ENCODE measurements around the gene BCAS3. TPM values are rescaled to one million over a fixed set of nuclear protein-coding genes. Genes with fewer than 3 reads are reported as not detected.

Gene BCAS3
- total RNA-seq, 2 experiments from 2014 or later, result 13.4 to 14.5 TPM

DNA sequence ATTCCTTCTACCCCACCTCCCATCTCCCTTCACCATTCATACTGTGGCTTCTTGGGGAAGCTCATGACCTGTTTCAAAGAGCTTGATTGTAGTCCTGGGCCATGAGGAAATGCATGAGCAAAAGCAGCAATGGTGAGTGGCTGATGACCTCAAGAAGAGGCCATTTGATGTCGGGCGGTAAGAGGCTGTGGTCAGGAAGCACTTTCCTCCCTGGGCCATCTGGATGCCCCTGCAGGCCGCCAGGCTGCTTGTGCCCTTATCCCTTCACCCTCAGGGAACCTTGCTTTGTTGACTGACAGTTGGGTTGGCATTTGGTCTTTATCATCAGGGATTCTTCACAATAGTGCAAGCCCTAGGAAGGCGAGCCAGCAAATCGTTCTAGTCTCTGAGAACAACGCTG lies 643.7 kb downstream of the BCAS3 start:
- Histone ChIP-seq H3K79me2 (ENCODE audit: insufficient read depth, low read depth, low read length) (no peaks in the 10 kb centered on the region), H3K4me2 (ENCODE audit: low read length) (no peak overlapping the region), H3K9me3 (ENCODE audit: low read length) (no peaks in the 10 kb centered on the region), H3K36me3 (ENCODE audit: insufficient read depth, low read length) (no peaks in the 10 kb centered on the region), H2AFZ (ENCODE audit: low read length) (no peak overlapping the region), H3K9me2 (ENCODE audit: insufficient read depth, low read length) (no peaks in the 10 kb centered on the region), H3K27ac (ENCODE audit: low read depth, low read length, poor library complexity, severe bottlenecking) (no peak overlapping the region), H3K4me1 (ENCODE audit: insufficient read depth, low read length, poor library complexity, severe bottlenecking) (no peaks in the 10 kb centered on the region), H4K20me1 (ENCODE audit: insufficient read depth, low read length) (no peaks in the 10 kb centered on the region), H3K4me3 (ENCODE audit: low read depth, low read length, poor library complexity, severe bottlenecking) (no peak overlapping the region)
- intact Hi-C loops (cut with micrococcal nuclease; ENCODE audit: unreplicated experiment), result no loop called here
- ChIA-PET CTCF (ENCODE audit: unreplicated experiment) (no interaction called here), POLR2A (interaction anchor here (1.1 kb wide), 1 partner anchor 22 kb away, joined by 3 read pairs; no protein-coding TSS in a partner anchor)
- BruUV-seq (replicated peaks), result no TSS peak
- TF ChIP-seq, protein P1, sequence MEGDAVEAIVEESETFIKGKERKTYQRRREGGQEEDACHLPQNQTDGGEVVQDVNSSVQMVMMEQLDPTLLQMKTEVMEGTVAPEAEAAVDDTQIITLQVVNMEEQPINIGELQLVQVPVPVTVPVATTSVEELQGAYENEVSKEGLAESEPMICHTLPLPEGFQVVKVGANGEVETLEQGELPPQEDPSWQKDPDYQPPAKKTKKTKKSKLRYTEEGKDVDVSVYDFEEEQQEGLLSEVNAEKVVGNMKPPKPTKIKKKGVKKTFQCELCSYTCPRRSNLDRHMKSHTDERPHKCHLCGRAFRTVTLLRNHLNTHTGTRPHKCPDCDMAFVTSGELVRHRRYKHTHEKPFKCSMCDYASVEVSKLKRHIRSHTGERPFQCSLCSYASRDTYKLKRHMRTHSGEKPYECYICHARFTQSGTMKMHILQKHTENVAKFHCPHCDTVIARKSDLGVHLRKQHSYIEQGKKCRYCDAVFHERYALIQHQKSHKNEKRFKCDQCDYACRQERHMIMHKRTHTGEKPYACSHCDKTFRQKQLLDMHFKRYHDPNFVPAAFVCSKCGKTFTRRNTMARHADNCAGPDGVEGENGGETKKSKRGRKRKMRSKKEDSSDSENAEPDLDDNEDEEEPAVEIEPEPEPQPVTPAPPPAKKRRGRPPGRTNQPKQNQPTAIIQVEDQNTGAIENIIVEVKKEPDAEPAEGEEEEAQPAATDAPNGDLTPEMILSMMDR (conservative IDR thresholded peaks at IDR 0.05; ENCODE audit: low read length), result no peak
- no peak for TF ChIP-seq EZH2phosphoT487 (IDR thresholded peaks at IDR 0.05; ENCODE audit: borderline replicate concordance, low read depth, low read length)
- no peak for DNase-seq (ENCODE audit: low spot score)

DNA sequence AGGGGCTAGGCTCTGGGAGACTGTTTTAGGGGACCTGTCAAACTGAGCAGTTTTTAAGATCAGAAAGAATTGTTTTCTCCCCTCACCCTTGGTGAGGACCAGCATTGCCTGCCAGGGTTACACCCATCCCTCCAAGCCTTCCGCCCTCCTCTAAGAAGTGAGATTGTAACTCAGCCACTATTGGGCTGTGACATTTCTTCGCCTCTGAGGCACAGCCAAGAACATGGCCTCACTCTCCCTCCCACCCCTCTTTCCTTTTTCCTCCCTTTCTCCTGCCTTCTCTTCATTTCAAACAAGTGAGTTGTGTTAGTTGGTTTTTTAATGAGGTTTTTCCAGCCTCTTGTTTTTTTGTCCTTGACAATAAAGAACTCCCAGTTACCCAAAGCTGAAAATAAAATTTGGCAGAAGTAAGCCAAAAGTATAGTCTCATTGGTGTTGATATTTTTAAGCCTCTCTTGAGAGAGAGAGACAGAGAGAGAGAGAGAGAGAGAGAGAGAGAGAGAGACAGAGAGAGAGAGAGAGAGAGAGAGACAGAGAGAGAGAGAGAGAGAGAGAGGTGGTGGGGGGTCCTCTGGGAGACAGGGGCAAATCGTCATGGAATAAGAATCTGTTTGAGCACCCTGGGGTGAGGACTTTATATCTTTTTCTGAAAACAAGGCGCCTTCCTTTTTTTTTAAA lies 644.8 kb downstream of the BCAS3 start:
- Histone ChIP-seq H3K36me3 (ENCODE audit: insufficient read depth, low read length) (no peaks in the 10 kb centered on the region), H2AFZ (ENCODE audit: low read length) (no peak overlapping the region), H3K4me3 (ENCODE audit: low read depth, low read length, poor library complexity, severe bottlenecking) (no peak overlapping the region), H3K27ac (ENCODE audit: low read depth, low read length, poor library complexity, severe bottlenecking) (no peak overlapping the region), H4K20me1 (ENCODE audit: insufficient read depth, low read length) (no peaks in the 10 kb centered on the region), H3K79me2 (ENCODE audit: insufficient read depth, low read depth, low read length) (no peaks in the 10 kb centered on the region), H3K4me1 (ENCODE audit: insufficient read depth, low read length, poor library complexity, severe bottlenecking) (no peaks in the 10 kb centered on the region), H3K4me2 (ENCODE audit: low read length) (no peak overlapping the region), H3K9me2 (ENCODE audit: insufficient read depth, low read length) (no peaks in the 10 kb centered on the region), H3K9me3 (ENCODE audit: low read length) (no peaks in the 10 kb centered on the region)
- no peak for DNase-seq (ENCODE audit: low spot score)
- BruUV-seq (replicated peaks), result no TSS peak
- ChIA-PET CTCF (ENCODE audit: unreplicated experiment) (no interaction called here), POLR2A (no interaction called here)
- TF ChIP-seq, protein P1 (conservative IDR thresholded peaks at IDR 0.05; ENCODE audit: low read length), result no peak
- no peak for TF ChIP-seq EZH2phosphoT487 (IDR thresholded peaks at IDR 0.05; ENCODE audit: borderline replicate concordance, low read depth, low read length)
- intact Hi-C loops (cut with micrococcal nuclease; ENCODE audit: unreplicated experiment), result no loop called here
